ENCODE results near the gene TYMS.

Gene TYMS

GRCh38 chr18:644395-645004, 13.0 kb upstream of the TYMS start:
- DNase-seq (ENCODE audit: extremely low read depth in 1 of 2, low read depth in 1 of 2), result peak in 1 of 2 donors; percentile 34

- DNase-seq (ENCODE audit: extremely low read depth in 1 of 2, low read depth in 1 of 2), result no peak
These were observed 10.1 kb upstream of the TYMS start for GRCh38 chr18:647304-647703.

- DNase-seq (ENCODE audit: extremely low read depth in 1 of 2, low read depth in 1 of 2), result no peak
These were observed 8.1 kb upstream of the TYMS start for GRCh38 chr18:649341-649740.

- DNase-seq (ENCODE audit: extremely low read depth in 1 of 2, low read depth in 1 of 2), result no peak
These were observed 7.0 kb upstream of the TYMS start for GRCh38 chr18:650428-650858.

- no peak for DNase-seq (ENCODE audit: extremely low read depth in 1 of 2, low read depth in 1 of 2)
These were observed 5.3 kb upstream of the TYMS start for GRCh38 chr18:652131-652530.

GRCh38 chr18:653512-653911, 3.9 kb upstream of the TYMS start:
- DNase-seq (ENCODE audit: extremely low read depth in 1 of 2, low read depth in 1 of 2), result no peak

- DNase-seq (ENCODE audit: extremely low read depth in 1 of 2, low read depth in 1 of 2), result no peak
These were observed 2.9 kb upstream of the TYMS start for GRCh38 chr18:654601-655000.

- DNase-seq (ENCODE audit: extremely low read depth in 1 of 2, low read depth in 1 of 2), result no peak
These were observed 2.0 kb upstream of the TYMS start for GRCh38 chr18:655445-655844.

GRCh38 chr18:658001-658946, 821 bp downstream of the TYMS start:
- peak; percentile 63 to 81 for DNase-seq (ENCODE audit: extremely low read depth in 1 of 2, low read depth in 1 of 2)

GRCh38 chr18:658947-659533, 1.6 kb downstream of the TYMS start:
- DNase-seq (ENCODE audit: extremely low read depth in 1 of 2, low read depth in 1 of 2), result no peak

GRCh38 chr18:659597-659996, 2.1 kb downstream of the TYMS start:
- DNase-seq (ENCODE audit: extremely low read depth in 1 of 2, low read depth in 1 of 2), result no peak

- DNase-seq (ENCODE audit: extremely low read depth in 1 of 2, low read depth in 1 of 2), result no peak
These were observed 4.7 kb downstream of the TYMS start for GRCh38 chr18:662197-662596.

GRCh38 chr18:666177-666576, 8.7 kb downstream of the TYMS start:
- no peak for DNase-seq (ENCODE audit: extremely low read depth in 1 of 2, low read depth in 1 of 2)

GRCh38 chr18:666628-667027, 9.2 kb downstream of the TYMS start:
- no peak for DNase-seq (ENCODE audit: extremely low read depth in 1 of 2, low read depth in 1 of 2)

GRCh38 chr18:668260-668659, 10.8 kb downstream of the TYMS start:
- DNase-seq (ENCODE audit: extremely low read depth in 1 of 2, low read depth in 1 of 2), result no peak

GRCh38 chr18:669077-669476, 11.6 kb downstream of the TYMS start:
- no peak for DNase-seq (ENCODE audit: extremely low read depth in 1 of 2, low read depth in 1 of 2)

GRCh38 chr18:670522-670921, 13.1 kb downstream of the TYMS start:
- DNase-seq (ENCODE audit: extremely low read depth in 1 of 2, low read depth in 1 of 2), result no peak

- no peak for DNase-seq (ENCODE audit: extremely low read depth in 1 of 2, low read depth in 1 of 2)
These were observed 14.0 kb downstream of the TYMS start for GRCh38 chr18:671405-671804.

GRCh38 chr18:673317-673716, 15.9 kb downstream of the TYMS start:
- DNase-seq (ENCODE audit: extremely low read depth in 1 of 2, low read depth in 1 of 2), result no peak

GRCh38 chr18:673769-674168, 16.3 kb downstream of the TYMS start:
- no peak for DNase-seq (ENCODE audit: extremely low read depth in 1 of 2, low read depth in 1 of 2)

- no peak for DNase-seq (ENCODE audit: extremely low read depth in 1 of 2, low read depth in 1 of 2)
These were observed 17.9 kb downstream of the TYMS start for GRCh38 chr18:675307-675706.

- DNase-seq (ENCODE audit: extremely low read depth in 1 of 2, low read depth in 1 of 2), result no peak
These were observed 18.6 kb downstream of the TYMS start for GRCh38 chr18:676069-676468.

Measured in stimulated activated CD8-positive, alpha-beta memory T cell treated with anti-CD3 and anti-CD28 coated beads, Interleukin-7, amount 100 ng/mL, for 48 hours (primary cell).